Osteocyte (in vitro differentiated cells): ENCODE measurements around the gene RILPL1. TPM values are rescaled to one million over a fixed set of nuclear protein-coding genes. Genes with fewer than 3 reads are reported as not detected.
"Not testable (repeated sequence)": the region's sequence is repeated elsewhere in the genome, so short reads cannot be mapped to it uniquely, and the experiment has no call there.

Source experiments
- DNase-seq: peaks from one replicate; pipeline ENCODE4 v3.0.0; 2021; ENCODE audit warnings: mixed read lengths; ENCODE audit not compliant: unreplicated experiment; ENCODE audit errors: extremely low spot score
- H3K27ac Mint-ChIP-seq: one replicate; pipeline ENCODE4 v1.8.0; 2021; ENCODE audit warnings: mild to moderate bottlenecking, mixed read lengths; ENCODE audit not compliant: unreplicated experiment
- H3K27me3 Mint-ChIP-seq: one replicate; pipeline ENCODE4 v1.8.0; 2021; ENCODE audit warnings: mixed read lengths; ENCODE audit not compliant: unreplicated experiment
- H3K36me3 Mint-ChIP-seq: one replicate; pipeline ENCODE4 v1.8.0; 2021; ENCODE audit warnings: mixed read lengths; ENCODE audit not compliant: unreplicated experiment
- H3K4me1 Mint-ChIP-seq: one replicate; pipeline ENCODE4 v1.8.0; 2021; ENCODE audit warnings: mixed read lengths; ENCODE audit not compliant: unreplicated experiment
- H3K4me3 Mint-ChIP-seq: one replicate; pipeline ENCODE4 v1.8.0; 2021; ENCODE audit warnings: mild to moderate bottlenecking, moderate library complexity, mixed read lengths; ENCODE audit not compliant: unreplicated experiment
- H3K9me3 Mint-ChIP-seq: one replicate; pipeline ENCODE4 v1.8.0; 2021; ENCODE audit warnings: mixed read lengths; ENCODE audit not compliant: unreplicated experiment
- total RNA-seq: library from RNA; stranded (reverse); gene quantifications from 2 replicates; pipeline ENCODE4 v1.2.1, GENCODE V29; 2021
- TF ChIP-seq, protein P1 (sequence below): fragments of 200-600 bp; sonication (generic); IDR thresholded peaks from 2 replicates; pipeline ENCODE4 v1.5.0; 2021; ENCODE audit warnings: antibody characterized with exemption, mild to moderate bottlenecking, moderate library complexity

RILPL1 gene
- total RNA-seq, 1 donor from 2014 or later, result 35.1 TPM

- Mint-ChIP-seq H3K27me3 (no peaks in the 10 kb centered on the region), H3K36me3 (peaks cover 11% of the 10 kb centered on the region), H3K27ac (peak within 1 kb of the TSS; percentile 100), H3K4me1 (peaks cover 16% of the 10 kb centered on the region), H3K4me3 (peak within 1 kb of the TSS; percentile 95), H3K9me3 (no peaks in the 10 kb centered on the region)
- TF ChIP-seq, protein P1, sequence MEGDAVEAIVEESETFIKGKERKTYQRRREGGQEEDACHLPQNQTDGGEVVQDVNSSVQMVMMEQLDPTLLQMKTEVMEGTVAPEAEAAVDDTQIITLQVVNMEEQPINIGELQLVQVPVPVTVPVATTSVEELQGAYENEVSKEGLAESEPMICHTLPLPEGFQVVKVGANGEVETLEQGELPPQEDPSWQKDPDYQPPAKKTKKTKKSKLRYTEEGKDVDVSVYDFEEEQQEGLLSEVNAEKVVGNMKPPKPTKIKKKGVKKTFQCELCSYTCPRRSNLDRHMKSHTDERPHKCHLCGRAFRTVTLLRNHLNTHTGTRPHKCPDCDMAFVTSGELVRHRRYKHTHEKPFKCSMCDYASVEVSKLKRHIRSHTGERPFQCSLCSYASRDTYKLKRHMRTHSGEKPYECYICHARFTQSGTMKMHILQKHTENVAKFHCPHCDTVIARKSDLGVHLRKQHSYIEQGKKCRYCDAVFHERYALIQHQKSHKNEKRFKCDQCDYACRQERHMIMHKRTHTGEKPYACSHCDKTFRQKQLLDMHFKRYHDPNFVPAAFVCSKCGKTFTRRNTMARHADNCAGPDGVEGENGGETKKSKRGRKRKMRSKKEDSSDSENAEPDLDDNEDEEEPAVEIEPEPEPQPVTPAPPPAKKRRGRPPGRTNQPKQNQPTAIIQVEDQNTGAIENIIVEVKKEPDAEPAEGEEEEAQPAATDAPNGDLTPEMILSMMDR, result no peak
- peak; percentile 94 for DNase-seq
Measured at GRCh38 chr12:123457980-123458779, 75.3 kb downstream of the RILPL1 start, which contains the start of gene SNRNP35. TSS of gene SNRNP35 (plus strand) at chr12:123458139. CDS start at chr12:123465541, 7,402 bp downstream.

GRCh38 chr12:123453165-123453564 is 80.4 kb downstream of the RILPL1 start:
- no peak for DNase-seq
- no peaks in the 10 kb centered on the region for H3K27me3 Mint-ChIP-seq
- H3K4me3 Mint-ChIP-seq, result no peak overlapping the region
- H3K4me1 Mint-ChIP-seq, result peaks cover 7% of the 10 kb centered on the region
- H3K36me3 Mint-ChIP-seq, result no peaks in the 10 kb centered on the region
- H3K9me3 Mint-ChIP-seq, result no peaks in the 10 kb centered on the region
- TF ChIP-seq, protein P1, result no peak
- no peak overlapping the region for H3K27ac Mint-ChIP-seq

DNA sequence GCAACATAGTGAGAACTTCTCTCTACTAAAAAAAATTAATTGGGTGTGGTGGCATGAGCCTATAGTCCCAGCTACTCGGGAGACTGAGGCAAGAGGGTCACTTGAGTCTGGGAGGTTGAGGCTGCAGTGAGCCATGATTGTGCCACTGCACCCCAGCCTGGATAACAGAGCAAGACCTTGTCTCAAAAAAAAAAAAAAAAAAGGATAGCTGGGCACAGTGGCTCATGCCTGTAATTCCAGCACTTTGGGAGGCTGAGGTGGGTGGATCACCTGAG is 81.3 kb downstream of the RILPL1 start:
- H3K9me3 Mint-ChIP-seq, DNase-seq, H3K27me3 Mint-ChIP-seq, H3K27ac Mint-ChIP-seq, H3K4me1 Mint-ChIP-seq, H3K4me3 Mint-ChIP-seq, H3K36me3 Mint-ChIP-seq: not testable (repeated sequence)

GRCh38 chr12:123450636-123451035 is 82.9 kb downstream of the RILPL1 start:
- no peak for DNase-seq
- H3K4me3 Mint-ChIP-seq, result no peak overlapping the region
- H3K27me3 Mint-ChIP-seq, result no peaks in the 10 kb centered on the region
- H3K4me1 Mint-ChIP-seq, result peaks cover 16% of the 10 kb centered on the region
- no peak overlapping the region for H3K27ac Mint-ChIP-seq
- H3K36me3 Mint-ChIP-seq, result no peaks in the 10 kb centered on the region
- H3K9me3 Mint-ChIP-seq, result no peaks in the 10 kb centered on the region
- TF ChIP-seq, protein P1, result no peak

DNA sequence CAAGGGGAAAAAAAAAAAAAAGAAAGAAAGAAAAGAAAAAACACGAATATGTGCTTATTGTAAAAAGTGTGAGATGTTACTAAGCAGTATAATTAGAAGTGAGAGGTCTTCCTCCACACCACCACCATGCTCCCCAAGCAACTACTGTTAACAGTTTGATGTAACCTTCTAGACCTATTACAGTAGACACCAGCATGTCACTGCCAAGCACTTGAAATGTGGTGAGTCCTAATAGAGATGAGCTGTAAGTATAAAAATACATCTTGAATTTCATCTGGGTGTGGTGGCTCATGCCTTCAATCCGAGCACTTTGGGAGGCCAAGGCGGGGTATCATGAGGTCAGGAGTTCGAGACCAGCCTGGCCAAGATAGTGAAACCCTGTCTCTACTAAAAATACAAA is 83.7 kb downstream of the RILPL1 start:
- peaks cover 23% of the 10 kb centered on the region for H3K4me1 Mint-ChIP-seq
- H3K27ac Mint-ChIP-seq, result no peak overlapping the region
- H3K27me3 Mint-ChIP-seq, result no peaks in the 10 kb centered on the region
- H3K36me3 Mint-ChIP-seq, result no peaks in the 10 kb centered on the region
- no peaks in the 10 kb centered on the region for H3K9me3 Mint-ChIP-seq
- H3K4me3 Mint-ChIP-seq, result no peak overlapping the region
- TF ChIP-seq, protein P1, result no peak
- DNase-seq, result no peak
